Stomach smooth muscle (tissue), 2 donors: Measurements from ENCODE around the gene IL17D.

Source experiments
- H3K27ac ChIP-seq: one replicate; pipeline ENCODE4 v1.7.0; 2013; ENCODE audit warnings: mild to moderate bottlenecking, low read length, inconsistent platforms
- H3K27me3 ChIP-seq, 2 donors: one replicate each; pipeline ENCODE4 v1.7.0; 2013; ENCODE audit warnings: low read length in 2 of 2; ENCODE audit not compliant: insufficient read depth in 2 of 2, control insufficient read depth in 1 of 2
- H3K36me3 ChIP-seq, 2 donors: one replicate each; pipeline ENCODE4 v1.7.0; 2013; ENCODE audit warnings: low read length in 2 of 2; ENCODE audit not compliant: control insufficient read depth in 2 of 2, insufficient read depth in 2 of 2
- H3K4me1 ChIP-seq: one replicate; pipeline ENCODE4 v1.7.0; 2013; ENCODE audit warnings: low read length; ENCODE audit not compliant: control insufficient read depth, insufficient read depth
- H3K4me3 ChIP-seq, 2 donors: one replicate each; pipeline ENCODE4 v1.7.0; 2013; ENCODE audit warnings: low read length in 2 of 2
- H3K9ac ChIP-seq, 2 donors: one replicate each; pipeline ENCODE4 v1.7.0; 2013; ENCODE audit warnings: low read length in 2 of 2, mild to moderate bottlenecking in 1 of 2
- H3K9me3 ChIP-seq, 2 donors: one replicate each; pipeline ENCODE4 v1.7.0; 2013; ENCODE audit warnings: low read length in 2 of 2; ENCODE audit not compliant: control insufficient read depth in 2 of 2
- donor health status: healthy.
- donor health status: Pancreatic carcinoma.

IL17D gene

DNA sequence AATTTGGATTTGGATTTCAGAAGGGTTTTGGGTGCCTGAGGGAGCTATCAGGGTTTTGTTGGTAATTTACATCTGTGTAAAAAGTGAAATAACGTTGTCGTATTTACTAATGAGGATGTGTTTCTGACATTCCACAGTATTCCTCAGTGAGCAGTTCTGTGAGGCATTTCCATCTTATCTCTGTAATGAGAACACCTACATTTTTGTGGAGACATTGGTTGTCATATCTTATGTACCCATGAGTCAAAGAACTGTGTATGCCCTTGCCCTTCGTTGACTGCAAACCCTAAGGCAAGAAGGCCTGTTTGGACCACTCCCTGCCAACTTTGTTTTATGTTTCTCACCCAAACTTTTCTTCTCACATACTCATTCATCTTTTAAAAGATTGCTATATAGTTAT is 14.2 kb upstream of the IL17D start:
- Histone ChIP-seq H3K9me3 (no peaks in the 10 kb centered on the region), H3K36me3 (peaks cover 2 to 3% of the 10 kb centered on the region in 2 donors), H3K27me3 (no peaks in the 10 kb centered on the region)

GRCh38 chr13:20691616-20692015 is 11.9 kb upstream of the IL17D start:
- no peaks in the 10 kb centered on the region for H3K4me1 ChIP-seq
- H3K36me3 ChIP-seq = peaks cover 2 to 3% of the 10 kb centered on the region in 2 donors
- H3K27ac ChIP-seq = no peak overlapping the region
- H3K4me3 ChIP-seq = no peak overlapping the region
- H3K9me3 ChIP-seq = no peaks in the 10 kb centered on the region
- H3K27me3 ChIP-seq = no peaks in the 10 kb centered on the region
- H3K9ac ChIP-seq = no peak overlapping the region

More for the DNA sequence above, 14.2 kb upstream of the IL17D start:
- H3K4me3 ChIP-seq = no peak overlapping the region
- no peaks in the 10 kb centered on the region for H3K4me1 ChIP-seq
- H3K27ac ChIP-seq = no peak overlapping the region
- H3K9ac ChIP-seq = no peak overlapping the region

DNA sequence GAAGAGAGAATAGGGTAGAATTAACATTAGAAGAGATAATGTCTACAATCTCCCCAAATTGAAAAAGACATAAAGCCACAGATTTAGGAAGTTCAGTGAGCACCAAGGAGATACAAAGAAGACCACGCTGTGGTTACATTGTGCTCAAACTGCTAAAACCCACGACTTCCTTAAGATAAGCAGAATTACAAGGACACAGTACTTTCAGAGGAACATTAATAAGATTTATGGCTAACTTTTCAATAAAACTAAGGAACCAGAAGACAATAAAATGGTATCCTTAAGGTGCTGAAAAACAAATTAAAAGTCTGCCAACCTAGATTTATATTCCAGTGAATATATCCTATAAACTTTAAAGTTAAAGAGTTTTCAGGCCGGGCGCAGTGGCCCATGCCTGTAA is 7.4 kb upstream of the IL17D start:
- H3K36me3 ChIP-seq = no peaks in the 10 kb centered on the region
- no peaks in the 10 kb centered on the region for H3K27me3 ChIP-seq
- H3K9ac ChIP-seq = no peak overlapping the region
- H3K27ac ChIP-seq = no peak overlapping the region
- H3K4me1 ChIP-seq = no peaks in the 10 kb centered on the region
- H3K9me3 ChIP-seq = no peaks in the 10 kb centered on the region
- H3K4me3 ChIP-seq = no peak overlapping the region

GRCh38 chr13:20699715-20700114 is 3.8 kb upstream of the IL17D start:
- Histone ChIP-seq H3K9me3 (no peaks in the 10 kb centered on the region), H3K27ac (no peak overlapping the region), H3K4me1 (peaks cover 12% of the 10 kb centered on the region), H3K4me3 (no peak overlapping the region), H3K36me3 (no peaks in the 10 kb centered on the region), H3K27me3 (no peaks in the 10 kb centered on the region), H3K9ac (no peak overlapping the region)

- no peaks in the 10 kb centered on the region for H3K27me3 ChIP-seq
- no peak overlapping the region for H3K4me3 ChIP-seq
- peaks cover 13% of the 10 kb centered on the region for H3K4me1 ChIP-seq
- H3K27ac ChIP-seq = no peak overlapping the region
- H3K36me3 ChIP-seq = no peaks in the 10 kb centered on the region
- H3K9me3 ChIP-seq = no peaks in the 10 kb centered on the region
- no peak overlapping the region for H3K9ac ChIP-seq
Observed at GRCh38 chr13:20700288-20700687, 3.2 kb upstream of the IL17D start.

- Histone ChIP-seq H3K27ac (no peak overlapping the region), H3K4me3 (no peak overlapping the region), H3K27me3 (no peaks in the 10 kb centered on the region), H3K9ac (no peak overlapping the region), H3K4me1 (peaks cover 13% of the 10 kb centered on the region), H3K36me3 (no peaks in the 10 kb centered on the region), H3K9me3 (no peaks in the 10 kb centered on the region)
Observed at GRCh38 chr13:20701461-20701860, 2.0 kb upstream of the IL17D start.

GRCh38 chr13:20702530-20702914 is 977 bp upstream of the IL17D start:
- H3K4me3 ChIP-seq = peak overlapping the region; percentile 80 to 83
- H3K27ac ChIP-seq = no peak overlapping the region
- peak overlapping the region; percentile 68 to 72 for H3K9ac ChIP-seq
- no peaks in the 10 kb centered on the region for H3K27me3 ChIP-seq
- peaks cover 13% of the 10 kb centered on the region for H3K4me1 ChIP-seq
- no peaks in the 10 kb centered on the region for H3K9me3 ChIP-seq
- no peaks in the 10 kb centered on the region for H3K36me3 ChIP-seq

GRCh38 chr13:20703780-20704458 is 420 bp downstream of the IL17D start:
- no peaks in the 10 kb centered on the region for H3K9me3 ChIP-seq
- no peak overlapping the region for H3K27ac ChIP-seq
- peaks cover 13% of the 10 kb centered on the region for H3K4me1 ChIP-seq
- no peaks in the 10 kb centered on the region for H3K36me3 ChIP-seq
- no peak overlapping the region for H3K9ac ChIP-seq
- peak overlapping the region in 1 of 2 donors; percentile 62 for H3K4me3 ChIP-seq
- H3K27me3 ChIP-seq = no peaks in the 10 kb centered on the region

- Histone ChIP-seq H3K9me3 (no peaks in the 10 kb centered on the region), H3K36me3 (no peaks in the 10 kb centered on the region), H3K27me3 (no peaks in the 10 kb centered on the region), H3K27ac (no peak overlapping the region), H3K4me3 (peak overlapping the region in 1 of 2 donors; percentile 55), H3K4me1 (peaks cover 20% of the 10 kb centered on the region), H3K9ac (no peak overlapping the region)
Observed at GRCh38 chr13:20704459-20705069, 1.1 kb downstream of the IL17D start.

DNA sequence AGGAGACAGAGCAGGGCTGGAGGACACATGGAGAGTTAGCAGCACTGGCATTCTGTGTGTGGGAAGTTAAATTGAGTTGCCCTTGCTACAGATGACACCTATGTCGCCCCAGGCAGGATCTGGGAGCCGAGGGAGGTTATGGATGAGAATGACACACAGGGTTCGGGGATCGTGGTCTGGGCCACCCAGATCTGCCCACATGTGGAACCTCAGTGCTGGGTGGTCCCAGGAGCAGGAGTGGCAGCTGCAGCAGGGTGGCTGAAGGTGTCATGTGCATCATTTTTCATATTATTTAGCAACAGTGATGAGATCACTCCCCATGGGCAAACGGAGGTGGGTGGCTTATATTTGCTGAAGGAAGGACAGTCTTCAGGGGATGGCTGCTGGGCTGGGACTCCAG is 3.2 kb downstream of the IL17D start:
- Histone ChIP-seq H3K4me1 (peaks cover 22% of the 10 kb centered on the region), H3K27ac (no peak overlapping the region), H3K9me3 (no peaks in the 10 kb centered on the region), H3K9ac (no peak overlapping the region), H3K4me3 (no peak overlapping the region), H3K36me3 (no peaks in the 10 kb centered on the region), H3K27me3 (no peaks in the 10 kb centered on the region)

- Histone ChIP-seq H3K9me3 (no peaks in the 10 kb centered on the region), H3K4me1 (peaks cover 18% of the 10 kb centered on the region), H3K36me3 (no peaks in the 10 kb centered on the region), H3K27ac (no peak overlapping the region), H3K4me3 (no peak overlapping the region), H3K27me3 (no peaks in the 10 kb centered on the region), H3K9ac (no peak overlapping the region)
Observed at GRCh38 chr13:20708216-20708615, 4.7 kb downstream of the IL17D start.
